Measurements from ENCODE around the gene PEX10.

GRCh38 chr1:2354511-2355372 is 57.6 kb downstream of the PEX10 start:
- no peak for TF ChIP-seq CTCF (IDR thresholded peaks at IDR 0.05)
- no peak for TF ChIP-seq POLR2A (IDR thresholded peaks at IDR 0.05)
- TF ChIP-seq EP300 (IDR thresholded peaks at IDR 0.05): no peak
